Activated CD8-positive, alpha-beta memory T cell treated with anti-CD3 and anti-CD28 coated beads, Interleukin-2, amount 50 U/mL, for 24 hours (primary cell): ENCODE results near the gene KCNMB2.

Experiments
- DNase-seq: peaks from one replicate; pipeline ENCODE4 v3.0.0-alpha.2; 2020; ENCODE audit errors: extremely low read depth

KCNMB2 gene

GRCh38 chr3:178868681-178869080 lies 332.4 kb downstream of the KCNMB2 start:
- no peak for DNase-seq

GRCh38 chr3:178870085-178870484 lies 333.8 kb downstream of the KCNMB2 start:
- DNase-seq: no peak

- DNase-seq: no peak
Measured at GRCh38 chr3:178875157-178875556, 338.9 kb downstream of the KCNMB2 start.

- no peak for DNase-seq
Measured at GRCh38 chr3:178875836-178876235, 339.6 kb downstream of the KCNMB2 start.

GRCh38 chr3:178880274-178880673 lies 344.0 kb downstream of the KCNMB2 start:
- no peak for DNase-seq
